ENCODE results near the gene RASGEF1C.
A peak's percentile ranks its signal among the peaks of the same experiment; 100 is the strongest.

The RASGEF1C gene

DNA sequence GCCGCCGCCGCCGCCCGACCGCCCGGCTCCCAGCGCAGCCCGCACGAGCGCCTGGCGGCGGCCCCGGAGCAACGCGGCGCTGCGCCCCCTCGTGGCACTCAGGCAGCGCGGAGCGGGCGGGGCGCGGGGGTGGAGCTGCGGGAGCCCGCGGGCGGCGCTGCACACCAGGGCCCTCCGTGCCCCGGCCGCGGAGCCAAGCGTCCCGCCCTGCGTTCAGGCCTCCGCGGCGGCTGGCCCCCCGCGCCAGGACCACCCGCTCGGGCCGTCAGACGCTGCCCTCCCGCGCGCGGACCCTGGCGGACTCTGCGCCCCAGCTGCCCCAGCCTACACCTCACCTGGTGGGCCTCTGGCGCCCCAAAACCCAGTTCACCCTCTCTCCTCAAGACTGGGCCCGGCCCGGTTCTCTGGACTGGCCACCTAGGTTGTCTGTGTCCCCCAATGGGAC is at the start of gene RASGEF1C:
Gene RASGEF1C (minus strand): TSS at position 75 of the 445 bp plus-strand sequence. CDS start 71,159 bp downstream, outside the sequence.
- peak; percentile 76 for DNase-seq (ENCODE audit: low spot score)

DNA sequence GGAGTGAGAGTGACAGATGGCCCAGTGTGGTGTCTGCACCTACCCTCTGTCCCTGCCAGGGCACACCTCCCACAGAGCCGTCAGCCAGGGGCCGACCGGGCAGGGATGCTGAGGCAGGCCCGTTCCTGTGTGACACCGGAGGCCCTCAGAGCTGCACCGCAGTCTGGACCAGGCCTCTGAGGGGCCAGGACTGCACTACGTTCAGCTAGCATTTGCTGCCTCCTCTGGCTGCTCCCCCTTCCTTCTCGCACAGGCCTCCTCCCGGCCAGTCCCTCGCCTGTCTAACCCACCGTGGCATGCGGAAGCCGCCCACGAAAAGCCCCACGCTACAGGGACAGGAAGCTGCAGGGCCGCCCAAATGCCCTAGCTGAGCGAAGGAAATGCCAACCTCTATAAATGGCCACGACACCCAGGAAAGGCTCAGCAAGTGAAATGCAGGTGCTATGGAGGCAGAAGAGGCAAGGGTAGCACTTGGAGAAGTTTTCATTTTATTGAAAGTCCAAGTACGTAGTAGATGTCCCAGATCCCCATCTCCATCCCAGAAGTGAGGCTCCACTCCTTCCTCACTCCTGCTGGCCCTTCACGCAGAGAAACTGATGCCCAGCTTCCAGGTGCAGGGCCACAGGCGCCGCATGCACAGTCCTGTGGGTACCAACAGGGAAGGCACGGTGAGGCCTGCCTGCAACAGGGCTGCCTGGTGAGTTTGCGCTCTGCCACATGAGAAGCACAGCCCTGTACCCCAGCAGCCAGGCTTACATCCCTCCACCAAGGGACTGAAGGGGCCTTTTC is 44.2 kb upstream of the RASGEF1C start:
- DNase-seq (ENCODE audit: low spot score): no peak

DNA sequence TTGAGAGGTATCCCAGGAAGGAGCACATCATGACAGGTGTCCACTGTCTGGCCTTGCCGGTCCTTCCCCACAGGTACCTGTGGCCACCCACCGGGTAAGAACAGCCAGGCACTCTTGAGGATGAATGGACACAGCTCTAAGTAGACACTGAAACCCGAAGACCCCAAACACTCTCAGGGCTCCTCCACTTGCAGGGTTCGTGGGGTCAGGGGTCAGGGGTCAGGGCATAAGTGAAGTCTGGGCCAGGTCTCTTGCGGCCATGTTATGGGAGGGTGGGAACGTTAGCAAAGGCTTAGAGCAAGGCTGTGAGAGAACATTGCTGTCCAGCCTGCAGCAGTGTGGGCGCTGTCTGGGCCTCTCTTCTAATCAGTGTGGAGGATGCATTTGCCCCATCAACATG is 42.9 kb upstream of the RASGEF1C start:
- DNase-seq (ENCODE audit: low spot score): no peak

DNA sequence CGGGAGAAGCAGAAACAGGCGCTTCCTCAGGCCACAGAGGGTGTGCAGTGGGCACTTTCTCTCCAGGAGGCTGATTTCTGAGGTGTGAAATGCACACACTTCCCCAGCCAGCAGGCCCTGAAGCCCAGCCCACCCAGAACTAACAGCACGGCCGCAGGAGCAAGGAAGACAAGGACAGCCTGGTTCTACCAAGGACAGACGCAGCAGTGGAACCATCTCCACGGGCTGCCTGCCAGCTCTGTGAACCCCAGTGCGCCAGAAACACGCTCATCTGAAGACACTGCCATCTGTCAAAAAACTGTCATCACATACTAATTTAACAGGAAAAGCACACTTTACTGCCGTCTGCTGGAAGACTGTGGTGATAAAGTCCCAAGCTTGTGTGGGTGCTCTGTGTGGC is 42.1 kb upstream of the RASGEF1C start:
- peak; percentile 35 for DNase-seq (ENCODE audit: low spot score)

DNA sequence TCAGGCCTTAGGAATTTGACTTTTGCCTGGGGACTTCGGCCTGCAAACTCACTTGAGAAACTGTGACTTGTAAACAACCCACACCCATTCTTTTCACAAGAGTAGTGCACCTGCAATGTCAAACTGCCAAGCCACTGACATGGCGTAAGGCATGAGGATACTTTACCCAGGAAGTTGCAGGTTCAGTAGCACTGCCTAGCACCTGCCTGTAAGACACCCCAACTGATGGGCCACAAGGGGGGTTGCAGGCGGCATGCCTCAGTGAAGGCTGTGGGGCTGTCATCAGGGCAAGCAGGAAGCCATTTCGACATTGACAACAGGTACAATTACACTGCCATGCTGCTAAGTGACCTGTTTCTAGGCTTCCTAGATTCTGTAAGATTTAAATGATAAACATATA is 41.3 kb upstream of the RASGEF1C start:
- no peak for DNase-seq (ENCODE audit: low spot score)

DNA sequence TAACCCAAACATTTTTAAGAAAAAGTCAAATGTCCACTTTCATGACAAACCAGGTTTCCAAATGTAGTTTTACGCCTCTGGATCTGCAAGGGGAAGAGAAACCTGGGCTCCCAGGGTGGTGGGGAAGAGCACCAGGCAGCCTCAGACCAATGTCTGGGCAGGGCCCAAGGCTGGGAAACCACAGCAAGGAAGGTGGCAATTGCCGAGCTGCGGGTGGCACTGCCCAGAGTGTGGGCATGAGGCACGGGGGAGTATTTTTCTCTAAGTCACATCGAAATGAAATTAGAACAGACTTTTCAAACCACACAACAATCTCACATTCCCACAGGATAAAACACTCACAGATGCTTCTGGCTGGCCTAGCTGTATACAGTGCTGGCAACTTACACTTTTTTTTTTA is 32.6 kb upstream of the RASGEF1C start:
- peak; percentile 8 for DNase-seq (ENCODE audit: low spot score)

DNA sequence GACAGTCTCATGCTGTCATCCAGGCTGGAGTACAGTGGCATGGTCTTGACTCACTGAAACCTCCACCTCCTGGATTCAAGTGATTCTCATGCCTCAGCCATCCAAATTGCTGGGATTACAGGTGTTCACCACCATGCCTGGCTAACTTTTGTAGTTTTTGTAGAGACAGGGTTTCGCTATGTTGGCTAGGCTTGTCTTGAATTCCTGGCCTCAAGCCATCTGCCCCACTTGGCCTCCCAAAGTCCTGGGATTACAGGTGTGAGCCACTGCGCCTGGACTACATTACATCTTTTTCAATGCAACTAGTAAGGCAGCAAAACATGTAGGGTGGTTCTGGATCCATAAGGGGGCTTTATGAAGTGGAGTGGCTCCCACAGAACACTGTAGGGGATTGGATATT is 29.6 kb upstream of the RASGEF1C start:
- DNase-seq (ENCODE audit: low spot score): no peak

DNA sequence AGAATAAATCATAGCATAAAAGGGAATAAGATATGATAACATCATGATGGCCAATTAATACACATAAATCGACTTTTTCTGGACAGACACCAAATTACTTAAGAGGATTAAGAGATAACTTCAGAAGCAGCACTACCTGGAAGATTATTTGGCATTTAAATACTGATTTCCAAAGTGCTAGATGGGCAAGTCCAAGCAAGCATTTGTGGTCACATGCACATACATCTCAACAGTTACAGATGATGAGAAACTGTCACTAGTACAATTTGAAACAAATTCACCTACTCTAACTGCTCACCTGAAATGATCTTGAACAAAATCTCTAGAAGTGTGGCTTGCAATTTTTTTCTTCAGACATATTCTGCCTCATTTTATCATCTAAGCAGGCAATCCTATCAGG is 26.8 kb upstream of the RASGEF1C start:
- no peak for DNase-seq (ENCODE audit: low spot score)

DNA sequence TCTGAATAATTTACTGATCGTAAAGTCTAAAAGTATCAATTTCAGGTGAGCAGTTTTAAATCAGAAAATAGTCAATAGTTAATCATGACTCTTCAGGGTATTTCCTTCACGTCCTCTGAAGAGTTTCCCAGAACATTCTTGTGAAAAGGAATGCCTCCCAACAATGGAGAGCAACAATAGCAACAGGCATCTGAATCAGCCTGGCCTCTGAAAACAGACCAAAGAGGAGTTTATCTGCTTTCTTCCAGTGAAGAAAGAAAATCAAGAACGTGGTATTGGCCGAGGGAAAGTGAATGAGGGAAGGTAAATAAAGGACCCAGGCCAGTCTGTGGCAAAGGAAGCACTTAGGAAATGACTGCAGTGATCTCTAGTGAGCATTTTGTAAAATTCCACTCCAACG is 26.1 kb upstream of the RASGEF1C start:
- no peak for DNase-seq (ENCODE audit: low spot score)

DNA sequence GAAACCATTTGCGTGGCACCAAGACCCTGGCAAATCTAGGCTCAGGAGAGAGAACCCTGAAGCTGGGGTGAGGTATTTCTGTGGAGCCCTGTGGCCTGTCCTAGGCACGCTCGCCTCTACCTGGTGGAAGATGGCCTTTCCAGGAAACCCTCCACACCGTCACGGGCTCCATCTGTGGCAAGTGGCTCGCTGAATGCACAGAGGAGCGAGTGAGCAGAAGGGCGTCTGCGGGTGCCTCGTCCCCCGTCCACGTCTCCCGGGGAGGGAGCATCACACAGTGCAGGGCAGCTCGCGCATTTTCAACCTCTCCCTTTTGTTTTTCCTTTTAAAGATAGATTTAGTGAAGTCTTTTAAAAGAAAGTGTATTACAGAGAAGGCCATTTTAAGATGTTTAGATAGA is 25.3 kb upstream of the RASGEF1C start:
- no peak for DNase-seq (ENCODE audit: low spot score)

DNA sequence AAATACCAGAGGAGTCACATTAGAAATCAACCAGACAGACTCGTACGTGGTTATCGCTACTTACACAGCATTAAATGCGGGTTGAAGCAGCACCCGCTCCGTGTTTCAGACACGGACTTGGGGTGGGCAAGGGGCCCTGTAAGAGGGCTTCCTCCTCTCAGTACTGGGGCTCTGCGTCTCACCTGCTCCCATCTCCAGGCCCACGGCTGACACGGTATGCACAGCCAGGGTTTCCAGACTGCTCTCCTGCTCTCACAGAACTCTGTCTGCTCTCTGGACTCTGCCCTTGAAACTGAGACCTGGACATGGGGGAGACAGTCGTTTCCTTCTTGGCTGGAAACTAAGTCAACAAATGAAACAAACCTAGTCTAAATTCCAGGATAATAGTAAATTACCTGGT is 24.7 kb upstream of the RASGEF1C start:
- DNase-seq (ENCODE audit: low spot score): no peak

DNA sequence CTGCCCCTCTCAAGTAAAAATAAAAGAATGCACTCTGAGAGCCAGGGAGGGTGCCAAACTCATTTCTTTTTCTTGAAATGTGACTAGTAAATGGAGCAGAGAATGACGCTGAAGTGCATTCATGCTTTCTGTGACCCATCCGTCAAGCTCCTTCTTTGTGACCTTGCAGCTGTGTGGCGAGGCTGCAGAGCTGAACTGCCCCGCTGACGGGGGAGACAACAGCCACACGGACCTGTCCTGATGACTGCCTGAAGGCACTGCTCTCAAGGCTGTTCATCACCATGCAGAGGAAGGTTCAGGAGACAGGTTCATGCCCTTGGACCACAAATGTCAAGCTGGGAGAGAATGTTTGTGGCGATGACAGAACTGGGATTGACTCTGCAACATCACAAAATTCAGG is 21.0 kb upstream of the RASGEF1C start:
- DNase-seq (ENCODE audit: low spot score): no peak

DNA sequence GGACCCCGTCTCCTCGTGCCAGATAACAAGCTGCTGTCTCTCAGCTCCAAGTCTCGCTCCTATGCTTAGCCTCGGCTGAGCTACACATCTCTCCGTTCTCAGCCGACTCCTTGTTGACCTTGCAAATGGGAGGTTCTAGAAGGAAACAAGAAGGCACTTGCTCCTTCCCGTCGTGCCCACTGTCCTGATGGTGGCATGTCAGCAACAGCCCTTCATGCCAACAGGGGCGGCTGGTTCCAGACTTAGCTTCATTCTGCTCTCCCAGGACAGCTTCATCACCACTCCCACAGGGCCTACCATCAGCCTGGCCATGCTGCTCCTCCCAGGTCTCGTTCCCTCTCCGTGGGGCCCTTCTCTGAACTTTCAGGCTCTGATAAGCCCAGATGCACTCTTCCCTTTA is 13.0 kb upstream of the RASGEF1C start:
- no peak for DNase-seq (ENCODE audit: low spot score)

DNA sequence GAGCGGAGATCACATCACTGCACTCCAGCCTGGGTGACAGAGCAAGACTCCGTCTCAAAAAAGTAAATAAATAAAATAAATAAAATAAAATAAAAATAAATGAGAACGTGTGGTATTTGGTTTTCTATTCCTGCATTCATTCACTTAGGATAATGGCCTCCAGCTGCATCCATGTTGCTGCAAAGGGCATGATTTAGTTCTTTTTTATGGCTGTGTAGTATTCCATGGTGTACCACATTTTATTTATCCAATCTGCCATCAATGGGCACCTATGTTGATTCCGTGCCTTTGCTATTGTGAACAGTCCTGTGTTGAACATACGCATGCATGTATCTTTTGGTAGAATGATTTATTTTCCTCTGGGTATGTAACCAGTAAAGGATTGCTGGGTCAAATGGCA is 8.8 kb upstream of the RASGEF1C start:
- no peak for DNase-seq (ENCODE audit: low spot score)

DNA sequence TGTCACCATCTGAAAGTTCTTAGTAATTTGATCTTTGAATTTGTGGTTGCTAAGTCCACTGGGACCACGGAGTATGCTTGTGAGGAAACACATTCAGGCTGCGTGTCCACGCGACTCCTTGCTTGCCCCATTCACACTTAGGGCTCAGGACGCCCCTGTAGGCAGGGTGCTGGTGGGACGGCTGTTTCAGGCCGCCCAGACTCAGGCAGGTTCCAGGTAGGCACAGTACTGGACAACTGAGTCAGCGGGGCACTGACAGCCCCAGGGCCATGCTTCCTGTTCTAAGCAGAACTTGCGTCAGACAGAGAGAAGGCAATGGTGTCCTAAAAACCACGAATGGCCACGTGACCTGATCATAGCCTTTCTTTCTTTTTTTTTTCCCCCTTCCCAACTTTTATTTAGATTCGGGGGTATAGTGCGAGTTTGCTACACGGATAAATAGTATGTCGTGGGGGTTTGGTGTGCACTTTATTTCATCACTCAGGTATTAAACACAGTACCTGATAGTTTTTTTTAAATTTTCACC is 7.7 kb upstream of the RASGEF1C start:
- no peak for DNase-seq (ENCODE audit: low spot score)

DNA sequence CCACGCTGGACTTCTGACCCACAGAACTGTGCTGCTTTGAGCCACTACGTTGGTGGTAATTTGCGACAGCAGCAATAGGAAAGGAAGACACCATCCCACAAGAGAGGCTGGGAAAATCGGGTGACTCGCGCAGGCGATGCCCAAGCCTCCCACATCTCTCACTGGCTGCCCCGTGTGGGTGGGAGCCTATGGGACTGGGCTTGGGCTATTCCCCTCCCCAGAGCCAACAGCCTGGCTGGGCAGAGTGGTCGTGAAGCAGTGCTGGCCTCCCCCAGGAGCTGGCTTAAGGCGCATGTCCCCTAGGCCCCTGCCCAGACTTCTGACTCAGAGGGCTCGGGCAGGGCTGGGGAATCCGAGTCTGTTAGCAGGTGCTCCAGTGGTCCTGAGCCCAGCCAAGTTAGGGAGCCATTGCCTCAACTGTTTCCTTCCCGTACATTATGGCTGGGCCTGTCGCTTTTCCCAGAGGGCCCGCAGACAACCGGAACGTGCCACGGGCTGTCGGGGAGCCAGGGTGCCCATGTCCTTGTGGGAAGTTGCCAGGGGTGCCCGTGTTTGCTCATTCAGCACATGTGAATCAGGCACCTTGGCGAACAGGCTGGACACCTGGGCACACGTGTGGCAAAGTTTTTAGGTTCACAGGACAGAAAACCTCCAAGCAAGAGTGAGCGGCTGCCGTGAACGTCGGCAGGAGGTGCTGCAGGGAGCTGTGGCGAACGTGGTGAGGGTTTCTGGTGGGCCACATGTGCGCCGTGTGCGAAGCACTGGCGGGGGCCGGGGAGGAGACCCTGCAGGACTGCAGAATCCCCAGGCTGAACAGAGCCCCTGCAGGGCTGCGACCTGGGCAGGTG is 7.0 kb upstream of the RASGEF1C start:
- no peak for DNase-seq (ENCODE audit: low spot score)

DNA sequence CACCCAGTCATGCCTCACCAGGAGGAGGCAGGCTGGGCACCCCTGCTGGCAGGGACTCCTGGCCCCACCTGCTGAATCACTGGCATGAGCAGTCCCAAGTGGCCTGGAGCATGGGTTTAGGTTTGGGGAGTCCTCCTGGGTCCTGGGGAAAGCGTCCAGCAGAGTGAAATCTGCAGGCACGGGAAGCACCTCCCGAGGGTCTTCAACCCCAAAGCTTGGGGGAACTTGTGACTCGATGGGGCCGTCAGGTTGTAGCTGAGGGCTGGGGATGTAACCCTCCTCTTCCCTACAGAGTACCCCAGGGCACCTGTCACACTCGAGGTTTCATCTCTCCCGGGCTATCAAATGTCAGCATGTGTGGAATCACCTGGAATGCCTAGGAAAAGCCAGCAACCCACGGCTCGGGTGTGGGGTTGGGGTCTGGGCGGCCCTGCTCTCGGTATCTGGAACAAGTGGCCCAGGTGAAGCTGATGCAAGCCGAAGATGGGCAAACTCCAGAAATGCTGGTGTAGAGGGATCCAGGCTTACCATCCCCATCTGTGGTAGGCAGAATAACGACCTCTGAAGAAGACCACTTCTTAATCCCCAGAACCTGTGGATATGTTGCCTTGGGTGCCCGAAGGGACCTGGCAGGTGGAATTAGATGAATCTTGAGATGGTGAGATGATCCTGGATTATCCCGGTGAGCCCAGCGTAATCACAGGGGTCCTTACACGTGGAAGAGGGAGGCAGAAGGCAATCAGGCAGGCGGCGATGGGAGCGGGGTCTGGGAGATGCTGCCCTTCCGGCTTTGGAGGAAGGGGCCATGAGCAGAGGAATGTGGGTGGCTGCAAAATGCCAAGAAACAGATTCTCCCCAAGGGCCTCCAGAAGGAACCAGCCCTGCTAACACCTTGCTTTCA is 6.1 kb upstream of the RASGEF1C start:
- DNase-seq (ENCODE audit: low spot score): no peak

DNA sequence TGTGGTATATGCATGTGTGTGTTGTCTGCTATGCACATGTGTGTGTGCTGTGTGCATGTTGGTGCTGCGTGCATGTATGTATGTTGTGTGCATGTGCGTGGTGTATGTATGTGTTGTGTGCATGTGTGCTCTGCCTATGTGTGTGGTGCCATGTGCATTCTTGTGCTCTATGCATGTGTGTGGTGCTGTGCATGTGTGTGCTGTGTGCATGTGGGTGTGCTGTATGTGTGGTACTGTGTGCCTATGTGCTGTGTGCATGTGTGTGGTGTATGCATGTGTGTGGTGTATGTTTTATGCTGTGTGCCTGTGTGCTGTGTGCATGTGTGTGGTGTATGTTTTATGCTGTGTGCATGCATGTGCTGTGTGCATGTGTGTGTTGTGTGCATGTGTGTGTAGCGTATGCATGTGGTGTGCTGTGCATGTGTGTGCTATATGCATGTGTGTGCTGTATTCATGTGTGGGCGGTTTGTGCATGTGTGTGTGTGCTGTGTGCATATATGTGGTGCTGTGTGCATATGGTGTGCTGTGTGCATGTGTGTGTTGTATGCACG is 4.7 kb upstream of the RASGEF1C start:
- DNase-seq (ENCODE audit: low spot score): no peak

DNA sequence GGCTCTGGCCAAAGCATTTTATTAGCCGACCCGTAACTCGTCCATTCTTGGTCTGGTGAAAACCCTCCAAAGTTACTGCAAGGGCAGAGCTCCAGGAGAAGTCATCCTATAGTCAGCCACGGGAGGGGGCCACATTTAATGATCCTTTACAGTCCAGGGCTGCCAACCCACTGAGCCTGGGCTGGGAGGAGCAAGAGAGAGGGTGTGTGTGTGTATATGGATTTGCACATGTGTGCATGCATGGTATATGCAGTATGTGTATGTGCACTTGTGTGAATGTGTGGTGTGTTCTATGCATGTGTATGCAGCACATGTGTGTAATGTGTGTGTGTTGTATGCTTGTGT is 4.2 kb upstream of the RASGEF1C start:
- no peak for DNase-seq (ENCODE audit: low spot score)

DNA sequence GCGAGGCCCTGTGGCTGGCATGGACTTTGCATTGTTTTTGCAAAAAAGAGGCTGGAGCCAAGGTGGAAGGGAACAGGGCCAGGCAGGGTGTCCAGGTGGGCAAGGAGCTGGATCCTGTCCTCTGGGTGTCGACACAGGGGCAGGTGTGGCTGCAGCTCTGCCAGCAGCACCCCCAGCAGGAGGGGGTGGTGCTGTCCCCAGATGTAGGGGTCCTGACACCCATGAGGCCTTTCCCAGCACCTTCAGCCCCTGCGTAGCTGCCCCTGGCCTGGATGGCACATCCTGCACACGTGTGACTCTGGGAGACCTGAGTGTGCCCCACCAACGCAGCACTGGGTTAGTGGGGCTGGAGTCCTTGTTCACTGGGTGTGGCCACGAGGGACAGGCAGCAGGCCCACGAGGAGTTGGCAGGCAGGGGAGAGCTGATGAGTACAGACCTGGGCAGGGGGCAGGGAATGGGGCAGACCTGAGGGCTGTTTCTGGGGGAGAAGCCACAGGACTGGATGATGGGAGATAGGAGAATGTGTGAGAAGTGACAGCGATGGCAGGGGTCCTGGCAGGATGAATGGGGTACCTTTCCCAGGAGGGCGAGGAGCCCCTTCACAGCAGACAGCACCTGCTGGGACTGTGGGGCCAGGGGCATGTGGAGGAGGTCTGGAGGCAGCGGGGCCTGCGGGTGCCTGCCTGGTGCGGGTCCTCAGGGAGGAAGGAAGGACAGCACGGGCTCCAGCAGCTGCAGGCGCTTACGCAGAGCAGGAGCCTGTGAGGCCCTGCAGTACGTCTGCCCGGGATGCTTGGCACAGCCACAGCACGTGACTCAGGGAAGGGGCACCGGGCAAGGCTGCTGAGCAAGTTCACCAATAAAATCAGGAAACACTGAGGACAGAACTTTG is 3.6 kb upstream of the RASGEF1C start:
- peak; percentile 44 for DNase-seq (ENCODE audit: low spot score)

DNA sequence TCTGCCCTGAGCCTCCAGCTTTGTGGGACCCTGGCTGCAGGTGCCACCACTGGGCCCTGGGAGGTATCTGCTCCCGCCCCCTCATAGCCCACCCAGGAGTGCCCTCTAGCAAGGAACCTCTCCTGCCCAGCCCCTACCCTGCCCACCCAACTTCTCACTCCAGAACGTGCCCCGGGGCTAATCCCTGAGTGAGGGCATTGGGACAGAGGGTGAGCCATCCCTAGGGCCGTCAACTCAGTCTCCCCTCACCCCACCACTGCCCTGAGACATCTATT is 2.7 kb upstream of the RASGEF1C start:
- no peak for DNase-seq (ENCODE audit: low spot score)
